ENCODE measurements around the gene CTNND2.
"Not testable (repeated sequence)": the region's sequence is repeated elsewhere in the genome, so short reads cannot be mapped to it uniquely, and the experiment has no call there.

CTNND2 gene

GRCh38 chr5:11857391-11857790, 46.9 kb downstream of the CTNND2 start:
- no peak for FAIRE-seq

- FAIRE-seq, result no peak
Observed at GRCh38 chr5:11854936-11855335, 49.3 kb downstream of the CTNND2 start.

DNA sequence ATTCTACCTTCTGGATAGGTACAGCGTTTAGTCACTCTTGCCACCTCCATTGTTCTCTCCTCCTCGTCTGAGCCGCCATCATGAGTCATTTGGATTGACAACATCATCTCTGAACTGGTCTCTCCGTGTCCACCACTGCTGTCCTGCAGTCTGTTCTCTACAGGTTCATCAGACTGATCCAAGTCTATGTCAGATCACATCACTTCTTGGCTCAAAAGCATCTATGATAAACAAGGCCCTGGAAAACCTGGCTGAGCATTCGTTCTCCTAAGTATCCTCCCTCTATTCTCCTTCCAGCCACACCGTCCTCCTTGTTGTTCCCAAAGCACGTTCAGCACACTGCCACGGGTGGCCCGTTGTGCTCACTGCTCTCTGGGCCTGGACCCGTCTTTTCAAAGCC, 50.5 kb downstream of the CTNND2 start:
- FAIRE-seq, result no peak

DNA sequence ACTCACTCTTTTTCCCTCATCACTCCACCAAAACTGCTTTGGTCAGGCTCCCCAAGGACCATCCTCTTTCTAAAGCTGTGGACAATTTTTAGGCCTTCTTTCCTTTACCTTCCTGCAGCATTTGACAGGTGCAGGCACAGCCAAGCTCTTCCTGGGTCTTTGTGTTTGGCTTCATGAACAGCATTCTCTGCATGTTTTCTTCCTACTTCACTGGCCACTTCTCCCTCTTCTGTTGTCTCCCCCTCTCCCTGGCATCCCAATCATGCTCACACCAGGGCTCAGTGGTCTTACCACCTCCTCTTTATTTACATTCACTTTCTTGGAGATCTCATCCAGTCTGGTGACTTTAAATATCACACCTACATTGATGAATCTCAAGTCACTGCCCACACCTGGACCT, 51.1 kb downstream of the CTNND2 start:
- no peak for FAIRE-seq

DNA sequence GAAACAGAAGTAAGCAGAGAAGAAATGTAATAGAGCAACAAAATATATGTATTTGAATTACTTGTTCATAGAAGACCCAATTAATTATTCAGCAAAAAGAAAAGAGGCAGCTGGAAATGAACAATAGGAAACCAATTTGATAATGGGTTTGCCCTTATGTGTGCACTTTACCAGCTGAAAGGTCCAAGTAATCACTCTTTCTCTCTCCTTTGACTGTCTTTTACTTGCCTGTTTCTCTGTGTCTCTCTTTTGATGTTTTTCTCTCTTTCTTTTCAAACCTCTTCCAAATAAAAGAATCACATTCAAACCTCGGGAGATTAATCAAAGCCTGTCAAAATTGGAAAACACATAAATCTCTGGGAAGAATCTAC, 51.5 kb downstream of the CTNND2 start:
- no peak for FAIRE-seq

GRCh38 chr5:11851965-11852716, 52.1 kb downstream of the CTNND2 start:
- no peak for FAIRE-seq

GRCh38 chr5:11851416-11851815, 52.8 kb downstream of the CTNND2 start:
- no peak for FAIRE-seq

DNA sequence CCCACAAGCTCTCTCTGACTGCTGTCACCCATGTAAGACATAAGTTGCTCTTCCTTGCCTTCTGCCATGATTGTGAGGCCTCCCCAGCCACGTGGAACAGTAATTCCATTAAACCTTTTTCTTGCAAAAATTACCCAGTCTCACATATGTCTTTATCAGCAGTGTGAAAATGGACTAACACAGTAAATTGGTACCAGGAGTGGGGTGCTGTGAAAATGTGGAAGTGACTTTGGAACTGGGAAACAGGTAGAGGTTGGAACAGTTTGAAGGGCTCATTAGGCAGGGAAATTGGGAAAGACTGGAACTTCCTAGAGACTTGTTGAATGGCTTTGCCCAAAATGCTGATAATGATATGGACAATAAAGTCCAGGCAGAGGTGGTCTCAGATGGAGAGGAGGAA, 75.7 kb downstream of the CTNND2 start:
- not testable (repeated sequence) for FAIRE-seq

GRCh38 chr5:11822598-11822997, 81.6 kb downstream of the CTNND2 start:
- no peak for FAIRE-seq

GRCh38 chr5:11815916-11816315, 88.3 kb downstream of the CTNND2 start:
- no peak for FAIRE-seq

- FAIRE-seq, result no peak
Observed at GRCh38 chr5:11815481-11815880, 88.8 kb downstream of the CTNND2 start.

GRCh38 chr5:11814373-11814772, 89.9 kb downstream of the CTNND2 start:
- no peak for FAIRE-seq

DNA sequence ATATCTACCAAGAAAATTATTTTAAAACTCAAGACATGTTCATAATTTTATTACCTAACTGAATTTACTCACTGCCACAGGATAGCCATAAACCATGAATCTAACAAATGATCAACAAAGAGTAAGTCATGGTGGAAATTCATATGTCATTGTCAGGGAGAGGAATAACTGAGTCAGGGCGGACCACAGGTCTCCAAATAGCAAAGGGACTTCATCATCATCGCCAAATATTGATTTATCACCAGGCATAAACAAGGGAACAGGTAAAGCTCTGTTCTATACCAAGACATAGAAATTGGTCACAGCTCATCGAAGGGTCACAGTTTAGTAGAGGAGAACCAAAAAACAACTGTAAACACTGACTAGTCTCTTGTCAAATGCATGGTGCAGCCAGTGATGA, 94.8 kb downstream of the CTNND2 start:
- no peak for FAIRE-seq

- FAIRE-seq, result no peak
Observed at GRCh38 chr5:11803436-11803835, 100.8 kb downstream of the CTNND2 start.

- FAIRE-seq, result no peak
Observed at GRCh38 chr5:11801061-11801460, 103.2 kb downstream of the CTNND2 start.

DNA sequence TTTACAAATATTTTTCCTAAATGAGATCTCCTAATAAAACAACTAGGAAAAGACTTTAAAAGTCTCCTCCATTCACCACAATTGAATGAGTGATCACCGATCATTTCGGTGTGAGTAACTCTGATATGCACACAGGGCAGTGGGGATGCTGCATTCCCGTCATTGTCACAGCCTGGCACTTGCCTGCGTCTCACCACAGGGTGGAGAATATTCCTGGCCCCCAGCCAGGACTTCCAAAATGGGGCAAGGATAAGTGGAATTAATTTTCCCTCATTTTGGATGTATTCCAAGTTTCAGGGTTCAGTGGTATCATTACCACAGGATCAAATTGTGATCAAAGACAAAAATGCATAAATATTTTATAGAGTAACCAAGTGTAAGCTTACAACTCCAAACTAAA, 107.1 kb downstream of the CTNND2 start:
- FAIRE-seq, result no peak

DNA sequence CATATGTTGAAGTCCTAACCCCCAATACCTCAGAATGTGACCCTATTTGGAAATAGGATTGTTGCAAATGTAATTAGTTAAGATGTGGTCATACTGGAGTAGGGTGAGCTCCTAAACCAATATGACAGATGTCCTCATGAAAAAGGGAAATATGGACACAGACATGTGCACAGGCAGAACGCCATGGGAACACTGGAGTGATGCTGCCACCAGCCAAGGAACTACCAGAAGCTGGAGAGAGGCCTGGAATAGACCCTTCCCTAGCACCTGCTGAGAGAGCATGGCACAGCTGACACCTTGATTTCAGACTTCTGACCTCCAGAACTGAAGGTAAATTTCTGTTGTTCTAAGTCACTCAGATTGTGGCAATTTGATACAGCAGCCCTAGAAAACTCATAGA, 110.8 kb downstream of the CTNND2 start:
- FAIRE-seq, result no peak

- no peak for FAIRE-seq
Observed at GRCh38 chr5:11792621-11793020, 111.6 kb downstream of the CTNND2 start.

GRCh38 chr5:11791792-11792191, 112.5 kb downstream of the CTNND2 start:
- no peak for FAIRE-seq

GRCh38 chr5:11790201-11790600, 114.0 kb downstream of the CTNND2 start:
- no peak for FAIRE-seq

DNA sequence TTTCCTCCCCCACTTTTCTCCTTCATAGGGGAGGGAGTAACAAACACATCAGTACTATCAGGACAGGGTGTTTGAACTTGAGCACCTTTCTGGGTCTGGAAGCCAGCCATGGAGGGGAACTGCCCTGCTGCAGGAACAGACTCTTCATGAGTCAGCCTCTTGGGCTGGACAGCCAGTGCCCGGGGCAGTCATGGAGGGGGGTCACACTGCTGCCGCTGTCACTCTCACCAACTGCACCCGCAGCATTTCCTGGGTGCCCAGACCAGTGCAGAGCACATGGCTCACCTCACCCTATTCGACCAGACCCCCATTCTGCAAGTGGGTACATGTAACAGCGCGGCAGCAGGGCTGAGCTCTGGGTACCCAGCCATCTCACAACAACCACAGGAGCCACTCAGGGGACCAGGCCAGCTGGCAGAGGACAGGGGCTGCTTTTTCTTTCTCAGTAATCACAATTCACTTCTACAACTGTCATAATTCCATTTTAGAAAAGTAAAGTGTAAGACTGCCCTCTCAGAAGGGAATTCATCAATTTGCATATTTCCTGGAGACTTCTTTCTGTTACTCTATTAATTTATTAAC, 118.4 kb downstream of the CTNND2 start:
- FAIRE-seq, result no peak

GRCh38 chr5:11780641-11781345, 123.5 kb downstream of the CTNND2 start:
- no peak for FAIRE-seq

DNA sequence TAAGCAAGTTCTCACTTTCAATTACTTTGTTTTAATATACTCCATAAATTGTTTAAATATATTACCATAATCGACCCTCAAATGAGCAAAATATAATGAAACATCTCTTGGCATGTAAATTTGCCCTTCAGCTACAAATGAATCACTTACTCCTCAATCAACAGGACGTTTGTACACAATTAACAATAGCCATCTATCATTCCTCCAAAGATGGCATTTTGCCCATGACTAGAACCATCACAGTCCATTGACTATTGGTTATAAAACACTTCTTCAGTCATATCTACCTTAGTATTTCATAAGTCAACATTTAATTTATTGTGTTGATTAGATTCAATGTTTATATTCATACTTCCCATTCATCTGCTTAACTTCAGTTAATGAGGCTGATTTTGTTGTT, 127.2 kb downstream of the CTNND2 start:
- FAIRE-seq, result no peak

GRCh38 chr5:11770310-11770709, 133.9 kb downstream of the CTNND2 start:
- no peak for FAIRE-seq
